Right lobe of liver (tissue), 4 donors: Measurements from ENCODE around the gene KRTAP10-12.

Source experiments
- CTCF ChIP-seq, 4 donors: fragments of 200-600 bp in 3 of 4; fragments of 450-650 bp in 1 of 4; IDR thresholded peaks; one replicate each; pipeline versions ENCODE4 v1.5.1 to v1.8.0; 2016 to 2022; ENCODE audit warnings: antibody characterized with exemption in 4 of 4, mild to moderate bottlenecking in 2 of 4
- POLR2A ChIP-seq: fragments of 450-650 bp; IDR thresholded peaks from one replicate; pipeline ENCODE4 v1.6.1; 2017; ENCODE audit warnings: antibody characterized with exemption, mild to moderate bottlenecking
- donor health status: DM: no; HTN: no; CAD: no.
- donor health status: DM: no; HTN: no; CAD: no.
- donor health status: DM: no; HTN: yes; CAD: no.

DNA sequence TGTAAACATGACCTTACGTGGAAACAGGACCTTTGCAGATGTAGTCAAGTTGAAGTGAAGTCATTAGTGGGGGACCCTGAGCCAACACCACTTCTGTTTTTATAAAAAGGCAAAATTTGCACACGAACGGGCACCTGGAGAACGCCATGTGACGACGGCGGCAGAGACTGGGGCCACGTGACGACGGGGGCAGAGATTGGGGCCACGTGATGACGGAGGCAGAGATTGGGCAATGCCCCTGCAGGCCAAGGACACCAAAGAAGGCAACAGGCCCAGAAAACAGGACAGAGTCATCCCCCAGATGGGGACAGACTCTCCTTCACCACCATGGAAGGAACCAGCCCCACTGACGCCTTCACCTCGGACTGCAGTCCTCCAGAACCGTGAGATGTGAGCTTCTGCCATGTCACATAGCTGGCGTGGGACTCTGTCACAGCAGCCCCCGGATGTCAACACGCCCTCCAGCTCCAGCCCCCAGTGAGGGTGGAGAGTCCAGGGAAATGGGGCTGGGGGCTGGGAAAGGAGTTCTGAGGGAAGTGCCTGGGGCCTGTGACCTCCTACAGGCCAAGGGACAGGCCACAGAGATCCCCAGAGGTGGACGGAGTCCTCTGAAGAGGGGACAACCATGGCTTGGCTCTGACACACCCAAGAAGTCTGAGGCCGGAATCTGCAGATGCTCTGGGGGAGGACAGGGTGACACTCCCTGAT, 46.6 kb upstream of the KRTAP10-12 start:
- TF ChIP-seq CTCF (IDR thresholded peaks at IDR 0.05) (no peak), POLR2A (no peak)
